ENCODE results near the gene ARHGAP40. TPM values are rescaled to one million over a fixed set of nuclear protein-coding genes. Genes with fewer than 3 reads are reported as not detected.

Gene ARHGAP40
- total and polyA plus RNA-seq, 3 experiments from 2014 or later = not detected

DNA sequence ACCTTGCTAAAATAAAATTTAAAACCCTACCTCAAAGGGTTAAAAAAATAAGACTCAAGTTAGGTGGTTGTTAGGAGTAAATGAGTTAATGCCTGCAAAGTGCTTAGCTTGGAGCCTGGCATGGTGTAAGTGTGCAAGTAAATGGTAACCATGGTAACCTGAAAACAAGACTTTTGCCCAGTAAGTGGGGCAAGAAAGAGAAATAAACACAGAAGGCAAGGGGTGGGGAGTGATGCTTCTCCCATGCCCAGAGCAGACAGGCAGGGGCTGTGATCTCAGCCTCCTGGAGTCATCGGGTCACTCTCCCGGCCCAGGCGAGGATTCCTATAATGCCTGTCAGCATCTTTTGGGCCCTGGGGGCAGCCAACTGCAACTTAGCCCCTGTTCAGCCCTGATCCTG is 63.5 kb downstream of the ARHGAP40 start:
- H3K27ac ChIP-seq (ENCODE audit: low read depth, low read length) = no peak overlapping the region
- H3K9me3 ChIP-seq (ENCODE audit: low read length) = no peaks in the 10 kb centered on the region
- Mint-ChIP-seq H3K36me3 (peaks cover 0 to 5% (median 0%) of the 10 kb centered on the region in 3 donors), H3K4me3 (no peak overlapping the region), H3K4me1 (no peaks in the 10 kb centered on the region), H3K27ac (no peak overlapping the region), H3K27me3 (peaks cover 48 to 68% of the 10 kb centered on the region in 2 donors), H3K9me3 (peaks cover 0 to 3% (median 2%) of the 10 kb centered on the region in 5 donors)
- ChIA-PET CTCF (interaction anchor here (1.0 kb wide), 1 partner anchor 66 kb away, joined by 3 read pairs; no protein-coding TSS in a partner anchor), POLR2A (no interaction called here)
- no peaks in the 10 kb centered on the region for H3K36me3 ChIP-seq (ENCODE audit: insufficient read depth, low read length)
- peaks cover 9% of the 10 kb centered on the region for H3K27me3 ChIP-seq (ENCODE audit: insufficient read depth, low read length, poor library complexity, severe bottlenecking)
- no peak for DNase-seq
- H3K4me1 ChIP-seq (ENCODE audit: insufficient read depth, low read length) = no peaks in the 10 kb centered on the region
- H3K4me3 ChIP-seq (ENCODE audit: low read length) = no peak overlapping the region

DNA sequence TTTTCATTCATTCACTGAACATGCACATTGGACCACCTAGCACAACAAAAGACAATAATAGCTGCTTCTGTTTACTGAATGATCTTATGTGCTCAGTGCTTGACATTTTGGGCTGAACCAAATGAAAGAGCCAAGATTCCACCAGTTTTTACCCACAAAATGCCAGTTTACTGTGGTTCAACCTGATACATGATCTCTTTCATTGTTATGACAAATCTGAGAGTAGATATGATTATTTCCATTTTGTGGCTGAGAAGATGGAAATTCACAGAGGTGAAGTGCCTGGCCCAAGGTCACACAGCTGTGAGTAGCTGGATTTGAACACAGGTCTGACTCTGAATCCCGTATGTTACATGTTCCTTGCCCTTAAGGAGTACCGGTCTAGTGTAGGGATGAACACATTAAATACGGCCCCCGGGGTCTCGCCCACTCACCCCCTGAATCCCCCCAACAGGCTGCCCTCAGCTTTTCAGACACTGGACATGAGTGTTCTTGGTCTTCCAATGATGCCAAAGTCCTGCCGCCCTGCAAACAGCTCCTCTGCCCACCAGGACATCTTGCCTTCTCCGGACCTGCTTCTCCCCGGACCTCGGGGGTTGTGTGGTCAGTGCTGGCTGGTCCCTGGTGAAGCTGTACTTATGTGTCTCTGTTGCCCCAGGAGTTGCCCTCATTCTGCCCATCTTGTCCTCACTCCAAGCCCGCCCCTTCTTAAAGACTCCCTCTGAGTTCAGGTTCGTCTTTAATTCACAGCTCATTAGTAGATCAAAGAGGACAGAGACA is 64.1 kb downstream of the ARHGAP40 start:
- no peak overlapping the region for H3K4me3 ChIP-seq (ENCODE audit: low read length)
- Mint-ChIP-seq H3K36me3 (peaks cover 0 to 5% (median 0%) of the 10 kb centered on the region in 3 donors), H3K4me1 (no peaks in the 10 kb centered on the region), H3K27me3 (peaks cover 48 to 67% of the 10 kb centered on the region in 2 donors), H3K4me3 (no peak overlapping the region), H3K27ac (peak overlapping the region in 1 of 8 donors; percentile 86), H3K9me3 (peaks cover 0 to 3% (median 2%) of the 10 kb centered on the region in 5 donors)
- H3K4me1 ChIP-seq (ENCODE audit: insufficient read depth, low read length) = no peaks in the 10 kb centered on the region
- ChIA-PET POLR2A (no interaction called here), CTCF (interaction anchor here (1.0 kb wide), 1 partner anchor 65 kb away, joined by 3 read pairs; no protein-coding TSS in a partner anchor)
- H3K36me3 ChIP-seq (ENCODE audit: insufficient read depth, low read length) = no peaks in the 10 kb centered on the region
- peaks cover 9% of the 10 kb centered on the region for H3K27me3 ChIP-seq (ENCODE audit: insufficient read depth, low read length, poor library complexity, severe bottlenecking)
- DNase-seq = no peak
- H3K9me3 ChIP-seq (ENCODE audit: low read length) = no peaks in the 10 kb centered on the region
- H3K27ac ChIP-seq (ENCODE audit: low read depth, low read length) = no peak overlapping the region

DNA sequence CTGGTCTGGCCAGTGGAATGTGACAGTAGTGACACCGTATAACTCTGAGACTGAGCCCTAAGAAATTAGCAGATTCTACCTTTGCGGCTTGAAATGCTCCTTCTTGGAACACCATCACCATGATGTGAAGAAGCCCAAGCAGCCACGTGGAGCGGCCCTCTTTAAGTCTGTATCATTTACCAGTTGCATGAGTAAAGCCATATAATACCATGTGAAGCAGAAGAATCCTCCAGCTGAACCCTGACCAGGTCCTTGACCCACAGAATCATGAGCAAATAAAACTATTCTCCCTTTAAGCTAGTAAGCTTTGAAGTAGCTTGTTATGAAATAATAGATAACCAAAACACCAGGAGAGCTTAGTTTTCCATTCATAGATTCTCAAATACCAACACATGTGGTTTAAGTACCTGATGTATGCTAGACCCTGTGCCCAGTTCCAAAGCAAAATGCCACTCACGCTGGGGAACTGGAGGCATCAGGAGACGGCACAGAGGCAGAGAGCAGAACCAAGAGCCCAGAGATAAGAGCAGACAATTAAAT is 65.9 kb downstream of the ARHGAP40 start:
- Histone ChIP-seq H3K27me3 (ENCODE audit: insufficient read depth, low read length, poor library complexity, severe bottlenecking) (peaks cover 13% of the 10 kb centered on the region), H3K9me3 (ENCODE audit: low read length) (no peaks in the 10 kb centered on the region), H3K36me3 (ENCODE audit: insufficient read depth, low read length) (no peaks in the 10 kb centered on the region), H3K4me3 (ENCODE audit: low read length) (no peak overlapping the region), H3K4me1 (ENCODE audit: insufficient read depth, low read length) (no peaks in the 10 kb centered on the region), H3K27ac (ENCODE audit: low read depth, low read length) (no peak overlapping the region)
- ChIA-PET POLR2A (no interaction called here), CTCF (interaction anchor here (0.6 kb wide), 1 partner anchor 873 kb away, joined by 3 read pairs; no protein-coding TSS in a partner anchor)
- no peak for DNase-seq
- Mint-ChIP-seq H3K4me1 (no peaks in the 10 kb centered on the region), H3K27ac (no peak overlapping the region), H3K4me3 (peak overlapping the region in 1 of 7 donors; percentile 31), H3K36me3 (peaks cover 0 to 5% (median 0%) of the 10 kb centered on the region in 3 donors), H3K9me3 (peaks cover 0 to 3% (median 2%) of the 10 kb centered on the region in 5 donors), H3K27me3 (peaks cover 55 to 73% of the 10 kb centered on the region in 2 donors)

DNA sequence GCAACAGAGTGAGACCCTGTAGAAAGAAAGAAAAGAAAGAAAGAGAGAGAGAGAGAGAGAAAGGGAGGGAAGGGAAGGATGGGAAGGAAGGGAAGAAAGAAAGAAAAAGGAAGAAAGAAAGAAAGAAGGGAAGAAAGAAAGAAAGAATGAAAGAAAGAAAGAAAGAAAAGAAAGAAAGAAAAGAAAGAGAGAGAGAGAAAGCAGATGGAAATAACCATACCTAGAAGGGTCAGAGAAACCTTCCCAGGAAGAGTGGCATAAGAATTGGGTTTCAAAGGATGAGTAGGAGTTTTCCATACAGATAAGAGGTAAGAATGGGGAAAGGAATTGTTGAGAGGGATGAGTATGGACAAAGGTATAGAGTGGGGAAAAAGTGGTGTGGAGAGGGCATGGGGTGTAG is 68.1 kb downstream of the ARHGAP40 start:
- Mint-ChIP-seq H3K27ac (no peak overlapping the region), H3K4me1 (peaks cover 6 to 8% (median 7%) of the 10 kb centered on the region in 3 donors), H3K36me3 (no peaks in the 10 kb centered on the region), H3K9me3 (peaks cover 0 to 2% (median 0%) of the 10 kb centered on the region in 5 donors), H3K4me3 (no peak overlapping the region), H3K27me3 (peaks cover 49 to 69% of the 10 kb centered on the region in 2 donors)
- ChIA-PET POLR2A (no interaction called here), CTCF (interaction anchor here (2.2 kb wide), 1 partner anchor 11 kb away, joined by 6 read pairs; no protein-coding TSS in a partner anchor)
- Histone ChIP-seq H3K36me3 (ENCODE audit: insufficient read depth, low read length) (no peaks in the 10 kb centered on the region), H3K4me1 (ENCODE audit: insufficient read depth, low read length) (peaks cover 10% of the 10 kb centered on the region), H3K27me3 (ENCODE audit: insufficient read depth, low read length, poor library complexity, severe bottlenecking) (peaks cover 9% of the 10 kb centered on the region), H3K4me3 (ENCODE audit: low read length) (no peak overlapping the region), H3K27ac (ENCODE audit: low read depth, low read length) (no peak overlapping the region), H3K9me3 (ENCODE audit: low read length) (no peaks in the 10 kb centered on the region)
- DNase-seq = no peak

DNA sequence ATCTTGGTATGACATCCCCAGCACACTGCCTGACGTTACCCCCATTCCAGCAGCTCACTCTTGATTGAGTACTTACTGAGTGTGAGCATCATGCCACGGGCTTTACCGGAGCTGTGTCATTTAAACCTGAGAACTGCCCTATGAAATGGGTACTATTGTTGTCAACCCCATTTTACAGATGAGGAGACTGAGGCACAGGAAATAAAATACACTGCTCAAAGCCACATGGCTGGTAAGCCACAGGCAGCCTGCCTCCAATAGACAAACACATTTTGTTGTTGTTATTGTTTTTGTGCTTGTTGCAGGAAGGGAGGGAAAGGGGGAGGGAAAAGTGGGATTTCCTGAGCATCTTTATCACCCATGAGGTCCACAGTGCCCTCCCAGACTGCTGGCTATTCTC is 69.2 kb downstream of the ARHGAP40 start:
- H3K9me3 ChIP-seq (ENCODE audit: low read length) = no peaks in the 10 kb centered on the region
- peaks cover 38 to 66% of the 10 kb centered on the region in 2 donors for H3K27me3 Mint-ChIP-seq
- CTCF ChIA-PET = interaction anchor here (2.2 kb wide), 1 partner anchor 12 kb away, joined by 6 read pairs; no protein-coding TSS in a partner anchor
- H3K27me3 ChIP-seq (ENCODE audit: insufficient read depth, low read length, poor library complexity, severe bottlenecking) = peaks cover 9% of the 10 kb centered on the region
- no peak overlapping the region for H3K4me3 ChIP-seq (ENCODE audit: low read length)
- H3K4me1 Mint-ChIP-seq = peaks cover 11 to 17% (median 15%) of the 10 kb centered on the region in 3 donors
- no peaks in the 10 kb centered on the region for H3K36me3 Mint-ChIP-seq
- H3K27ac Mint-ChIP-seq = no peak overlapping the region
- H3K4me3 Mint-ChIP-seq = no peak overlapping the region
- H3K9me3 Mint-ChIP-seq = peaks cover 0 to 6% (median 0%) of the 10 kb centered on the region in 5 donors
- DNase-seq = no peak
- no peak overlapping the region for H3K27ac ChIP-seq (ENCODE audit: low read depth, low read length)
- POLR2A ChIA-PET = no interaction called here
- H3K36me3 ChIP-seq (ENCODE audit: insufficient read depth, low read length) = no peaks in the 10 kb centered on the region
- peaks cover 10% of the 10 kb centered on the region for H3K4me1 ChIP-seq (ENCODE audit: insufficient read depth, low read length)

DNA sequence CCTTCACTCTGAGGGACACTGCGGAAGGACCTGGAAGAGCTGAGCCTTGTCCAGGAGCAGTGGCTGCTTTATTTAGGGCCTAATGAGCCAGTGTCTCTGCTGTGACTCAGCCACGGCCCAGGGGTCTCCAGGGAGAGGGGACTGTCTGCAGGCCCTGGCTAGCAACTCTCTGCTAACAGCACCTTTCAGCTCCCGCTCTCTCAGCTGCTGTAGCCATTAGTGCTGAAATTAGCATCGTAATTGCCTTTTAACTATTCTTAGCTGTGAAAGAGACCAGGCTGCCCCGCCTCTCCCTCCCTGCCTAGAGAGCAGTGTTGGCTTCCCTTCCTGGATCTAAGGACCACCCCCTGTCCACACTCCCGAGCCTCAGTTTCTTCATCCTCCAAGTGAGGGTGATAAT is 69.6 kb downstream of the ARHGAP40 start:
- H3K9me3 ChIP-seq (ENCODE audit: low read length) = no peaks in the 10 kb centered on the region
- DNase-seq = no peak

DNA sequence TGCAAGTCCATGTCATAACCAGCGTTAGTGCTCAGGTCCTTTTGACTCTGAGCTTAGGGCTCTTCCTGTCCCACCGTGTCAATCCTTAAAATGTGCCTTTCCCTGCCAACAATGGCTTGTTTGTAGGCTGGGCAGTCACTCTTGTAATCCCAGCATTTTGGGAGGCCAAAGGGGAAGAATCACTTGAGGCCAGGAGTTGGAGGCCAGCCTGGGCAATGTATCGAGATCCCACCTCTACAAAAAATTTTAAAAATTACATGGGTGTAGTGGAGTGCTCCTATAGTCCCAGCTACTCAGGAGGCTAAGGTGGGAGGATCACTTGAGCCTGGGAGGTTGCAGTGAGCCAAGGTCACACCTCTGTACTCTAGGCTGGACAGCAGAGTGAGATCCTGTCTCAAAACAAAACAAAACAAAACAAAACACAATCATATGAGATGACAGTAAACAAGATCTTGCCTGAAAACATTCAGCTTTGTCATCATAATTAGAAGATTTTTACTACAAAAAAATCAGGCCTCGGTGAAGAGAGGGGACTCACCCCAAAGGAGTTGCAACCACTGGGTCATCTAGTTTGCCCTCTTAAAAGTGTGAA is 70.2 kb downstream of the ARHGAP40 start:
- peaks cover 9% of the 10 kb centered on the region for H3K27me3 ChIP-seq (ENCODE audit: insufficient read depth, low read length, poor library complexity, severe bottlenecking)
- H3K9me3 Mint-ChIP-seq = peaks cover 0 to 6% (median 0%) of the 10 kb centered on the region in 5 donors

More for the DNA sequence above, 69.6 kb downstream of the ARHGAP40 start:
- Mint-ChIP-seq H3K4me1 (peaks cover 11 to 17% (median 15%) of the 10 kb centered on the region in 3 donors), H3K27me3 (peaks cover 35 to 62% of the 10 kb centered on the region in 2 donors), H3K36me3 (no peaks in the 10 kb centered on the region), H3K9me3 (peaks cover 0 to 6% (median 0%) of the 10 kb centered on the region in 5 donors), H3K4me3 (no peak overlapping the region), H3K27ac (no peak overlapping the region)
- no peak overlapping the region for H3K27ac ChIP-seq (ENCODE audit: low read depth, low read length)
- H3K27me3 ChIP-seq (ENCODE audit: insufficient read depth, low read length, poor library complexity, severe bottlenecking) = peaks cover 9% of the 10 kb centered on the region
- CTCF ChIA-PET = interaction anchor here (2.2 kb wide), 1 partner anchor 12 kb away, joined by 6 read pairs; no protein-coding TSS in a partner anchor
- peaks cover 10% of the 10 kb centered on the region for H3K4me1 ChIP-seq (ENCODE audit: insufficient read depth, low read length)
- no peak overlapping the region for H3K4me3 ChIP-seq (ENCODE audit: low read length)
- POLR2A ChIA-PET = no interaction called here
- no peaks in the 10 kb centered on the region for H3K36me3 ChIP-seq (ENCODE audit: insufficient read depth, low read length)

More for the DNA sequence above, 70.2 kb downstream of the ARHGAP40 start:
- Histone ChIP-seq H3K9me3 (ENCODE audit: low read length) (no peaks in the 10 kb centered on the region), H3K36me3 (ENCODE audit: insufficient read depth, low read length) (no peaks in the 10 kb centered on the region), H3K4me1 (ENCODE audit: insufficient read depth, low read length) (peaks cover 10% of the 10 kb centered on the region), H3K27ac (ENCODE audit: low read depth, low read length) (no peak overlapping the region), H3K4me3 (ENCODE audit: low read length) (no peak overlapping the region)
- POLR2A ChIA-PET = no interaction called here
- H3K27ac Mint-ChIP-seq = no peak overlapping the region
- peak overlapping the region in 1 of 7 donors; percentile 46 for H3K4me3 Mint-ChIP-seq
- H3K36me3 Mint-ChIP-seq = no peaks in the 10 kb centered on the region
- CTCF ChIA-PET = interaction anchor here (2.2 kb wide), 1 partner anchor 13 kb away, joined by 6 read pairs; no protein-coding TSS in a partner anchor
- no peak for DNase-seq
- H3K27me3 Mint-ChIP-seq = peaks cover 33 to 58% of the 10 kb centered on the region in 2 donors
- peaks cover 11 to 17% (median 15%) of the 10 kb centered on the region in 3 donors for H3K4me1 Mint-ChIP-seq

Data from CD8-positive, alpha-beta memory T cell (primary cell).